Astrocyte (in vitro differentiated cells and primary cell): ENCODE data around the gene PCLO.
"Not testable (repeated sequence)": the region's sequence is repeated elsewhere in the genome, so short reads cannot be mapped to it uniquely, and the experiment has no call there.

Source experiments
- EZH2 ChIP-seq: IDR thresholded peaks from 2 replicates; pipeline ENCODE4 v1.6.1; 2012; ENCODE audit warnings: mild to moderate bottlenecking, low read length, inconsistent platforms; ENCODE audit not compliant: insufficient read depth
- TF ChIP-seq, protein P1 (sequence below): IDR thresholded peaks from 2 replicates; pipeline ENCODE4 v1.5.1; 2011; ENCODE audit warnings: low read depth, mild to moderate bottlenecking, inconsistent platforms, low read length, moderate library complexity; ENCODE audit not compliant: insufficient read depth

DNA sequence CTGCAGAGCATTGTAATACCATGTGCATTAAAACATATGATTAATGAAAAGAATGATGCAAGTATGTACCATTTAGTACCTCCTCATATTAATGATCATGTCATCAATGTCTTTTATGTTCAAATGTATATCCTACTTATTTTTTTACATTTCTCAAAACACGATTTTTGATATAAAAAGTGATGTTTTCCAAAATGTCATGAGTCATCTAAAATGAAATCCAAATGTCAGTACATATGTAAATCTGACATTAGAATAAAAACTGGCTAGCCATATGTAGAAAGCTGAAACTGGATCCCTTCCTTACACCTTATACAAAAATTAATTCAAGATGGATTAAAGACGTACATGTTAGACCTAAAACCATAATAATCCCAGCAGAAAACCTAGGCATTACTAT is 261.6 kb downstream of the PCLO start:
- TF ChIP-seq, protein P1, sequence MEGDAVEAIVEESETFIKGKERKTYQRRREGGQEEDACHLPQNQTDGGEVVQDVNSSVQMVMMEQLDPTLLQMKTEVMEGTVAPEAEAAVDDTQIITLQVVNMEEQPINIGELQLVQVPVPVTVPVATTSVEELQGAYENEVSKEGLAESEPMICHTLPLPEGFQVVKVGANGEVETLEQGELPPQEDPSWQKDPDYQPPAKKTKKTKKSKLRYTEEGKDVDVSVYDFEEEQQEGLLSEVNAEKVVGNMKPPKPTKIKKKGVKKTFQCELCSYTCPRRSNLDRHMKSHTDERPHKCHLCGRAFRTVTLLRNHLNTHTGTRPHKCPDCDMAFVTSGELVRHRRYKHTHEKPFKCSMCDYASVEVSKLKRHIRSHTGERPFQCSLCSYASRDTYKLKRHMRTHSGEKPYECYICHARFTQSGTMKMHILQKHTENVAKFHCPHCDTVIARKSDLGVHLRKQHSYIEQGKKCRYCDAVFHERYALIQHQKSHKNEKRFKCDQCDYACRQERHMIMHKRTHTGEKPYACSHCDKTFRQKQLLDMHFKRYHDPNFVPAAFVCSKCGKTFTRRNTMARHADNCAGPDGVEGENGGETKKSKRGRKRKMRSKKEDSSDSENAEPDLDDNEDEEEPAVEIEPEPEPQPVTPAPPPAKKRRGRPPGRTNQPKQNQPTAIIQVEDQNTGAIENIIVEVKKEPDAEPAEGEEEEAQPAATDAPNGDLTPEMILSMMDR, result not testable (repeated sequence)
- TF ChIP-seq EZH2, result not testable (repeated sequence)
